KMS-11 (cell line): Measurements from ENCODE around the gene RBMS3.

Experiments used
- H2AFZ ChIP-seq: fragments of 200-600 bp; sonication (generic); 2 replicates; pipeline ENCODE4 v1.6.1; 2016; ENCODE audit warnings: antibody characterized with exemption, mixed run types, low read depth
- H3K27ac ChIP-seq: fragments of 200-600 bp; sonication (generic); 2 replicates; pipeline ENCODE4 v1.6.1; 2016; ENCODE audit warnings: mild to moderate bottlenecking, mixed run types
- H3K27me3 ChIP-seq: fragments of 200-600 bp; sonication (generic); 2 replicates; pipeline ENCODE4 v1.6.1; 2017; ENCODE audit warnings: mild to moderate bottlenecking, low read depth, mixed run types, moderate library complexity; ENCODE audit not compliant: insufficient read depth
- H3K36me3 ChIP-seq: fragments of 200-600 bp; sonication (generic); 2 replicates; pipeline ENCODE4 v1.6.1; 2017; ENCODE audit warnings: mild to moderate bottlenecking, mixed run types; ENCODE audit not compliant: insufficient read depth
- H3K4me1 ChIP-seq: fragments of 200-600 bp; sonication (generic); 2 replicates; pipeline ENCODE4 v1.6.1; 2016; ENCODE audit warnings: mild to moderate bottlenecking, low read depth, mixed run types; ENCODE audit not compliant: poor library complexity, severe bottlenecking
- H3K4me2 ChIP-seq: fragments of 200-600 bp; sonication (generic); 2 replicates; pipeline ENCODE4 v1.7.0; 2016; ENCODE audit warnings: mild to moderate bottlenecking, mixed run types
- H3K4me3 ChIP-seq: fragments of 200-600 bp; sonication (generic); IDR thresholded peaks from 2 replicates; pipeline ENCODE4 v1.6.1; 2017; ENCODE audit warnings: low read depth, low read length, mixed read lengths; ENCODE audit not compliant: insufficient read depth
- H3K79me2 ChIP-seq: fragments of 200-600 bp; sonication (generic); 2 replicates; pipeline ENCODE4 v1.6.1; 2016; ENCODE audit warnings: low read depth, mixed run types; ENCODE audit not compliant: insufficient read depth
- H3K9ac ChIP-seq: fragments of 200-600 bp; sonication (generic); 2 replicates; pipeline ENCODE4 v1.6.1; 2016; ENCODE audit warnings: mild to moderate bottlenecking, mixed run types
- H4K20me1 ChIP-seq: fragments of 200-600 bp; sonication (generic); 2 replicates; pipeline ENCODE4 v1.6.1; 2016; ENCODE audit warnings: mild to moderate bottlenecking, mixed run types; ENCODE audit not compliant: insufficient read depth
- CTCF ChIP-seq: fragments of 200-600 bp; sonication (generic); conservative IDR thresholded peaks from 2 replicates; pipeline ENCODE4 v1.6.1; 2017; ENCODE audit warnings: low read depth, mild to moderate bottlenecking, antibody characterized with exemption, low read length, moderate library complexity, mixed read lengths

The RBMS3 gene

GRCh38 chr3:29534006-29534405, 253.1 kb downstream of the RBMS3 start:
- Histone ChIP-seq H3K27ac (no peak overlapping the region), H3K4me3 (no peak overlapping the region), H2AFZ (no peak overlapping the region), H3K9ac (no peak overlapping the region), H4K20me1 (no peaks in the 10 kb centered on the region), H3K4me1 (no peaks in the 10 kb centered on the region), H3K36me3 (no peaks in the 10 kb centered on the region), H3K27me3 (no peaks in the 10 kb centered on the region), H3K4me2 (no peak overlapping the region), H3K79me2 (no peaks in the 10 kb centered on the region)
- no peak for TF ChIP-seq CTCF

DNA sequence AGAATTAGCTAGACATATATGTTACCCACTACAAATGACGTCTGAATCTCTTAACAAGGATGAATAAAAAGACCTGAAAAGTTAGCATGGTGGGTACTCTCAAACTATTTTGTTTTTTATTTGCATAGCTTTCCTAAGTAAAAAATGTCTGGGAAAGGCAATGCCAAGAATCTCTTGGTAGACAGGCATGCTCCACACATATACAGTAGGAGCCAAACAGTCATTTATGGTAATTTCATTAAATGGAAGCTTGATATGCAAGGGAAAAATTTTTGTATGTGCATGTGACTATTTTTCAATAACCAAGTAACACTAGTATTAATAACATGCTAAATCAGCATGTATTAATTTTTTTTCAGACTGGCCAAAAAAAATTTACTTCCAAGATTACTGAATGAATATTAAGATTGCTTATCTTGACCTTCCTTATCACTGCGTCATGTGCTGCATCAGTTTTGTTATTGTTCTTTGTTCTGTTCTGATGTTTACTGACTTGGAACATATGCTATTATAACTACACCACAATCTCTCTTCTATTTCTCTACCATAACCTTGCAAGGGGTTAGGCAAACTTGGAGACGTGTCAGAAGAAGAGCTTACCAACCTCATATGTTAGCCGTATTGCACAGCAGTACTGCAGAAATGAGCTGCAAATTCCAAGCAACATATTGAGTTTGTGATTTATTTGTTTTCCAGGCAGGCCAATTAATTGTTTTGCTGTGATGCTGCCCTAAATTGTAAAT, 255.3 kb downstream of the RBMS3 start:
- Histone ChIP-seq H3K27ac (no peak overlapping the region), H4K20me1 (no peaks in the 10 kb centered on the region), H2AFZ (no peak overlapping the region), H3K4me3 (no peak overlapping the region), H3K36me3 (no peaks in the 10 kb centered on the region), H3K9ac (no peak overlapping the region), H3K27me3 (no peaks in the 10 kb centered on the region), H3K79me2 (no peaks in the 10 kb centered on the region), H3K4me2 (no peak overlapping the region), H3K4me1 (no peaks in the 10 kb centered on the region)
- no peak for TF ChIP-seq CTCF

- H3K4me3 ChIP-seq = no peak overlapping the region
Measured at GRCh38 chr3:29537889-29538609, 257.2 kb downstream of the RBMS3 start.

GRCh38 chr3:29538610-29538958, 257.7 kb downstream of the RBMS3 start:
- Histone ChIP-seq H3K27ac (no peak overlapping the region), H2AFZ (no peak overlapping the region), H3K4me1 (no peaks in the 10 kb centered on the region), H4K20me1 (no peaks in the 10 kb centered on the region), H3K27me3 (no peaks in the 10 kb centered on the region), H3K4me2 (no peak overlapping the region), H3K9ac (no peak overlapping the region), H3K79me2 (no peaks in the 10 kb centered on the region), H3K36me3 (no peaks in the 10 kb centered on the region), H3K4me3 (no peak overlapping the region)
- TF ChIP-seq CTCF = no peak

More at GRCh38 chr3:29537889-29538609, 257.2 kb downstream of the RBMS3 start:
- TF ChIP-seq CTCF = no peak
- Histone ChIP-seq H2AFZ (no peak overlapping the region), H3K4me2 (no peak overlapping the region), H3K79me2 (no peaks in the 10 kb centered on the region), H3K27ac (no peak overlapping the region), H4K20me1 (no peaks in the 10 kb centered on the region), H3K27me3 (no peaks in the 10 kb centered on the region), H3K36me3 (no peaks in the 10 kb centered on the region), H3K4me1 (no peaks in the 10 kb centered on the region), H3K9ac (no peak overlapping the region)
